Measurements from ENCODE around the gene CLEC4E.

Gene CLEC4E

DNA sequence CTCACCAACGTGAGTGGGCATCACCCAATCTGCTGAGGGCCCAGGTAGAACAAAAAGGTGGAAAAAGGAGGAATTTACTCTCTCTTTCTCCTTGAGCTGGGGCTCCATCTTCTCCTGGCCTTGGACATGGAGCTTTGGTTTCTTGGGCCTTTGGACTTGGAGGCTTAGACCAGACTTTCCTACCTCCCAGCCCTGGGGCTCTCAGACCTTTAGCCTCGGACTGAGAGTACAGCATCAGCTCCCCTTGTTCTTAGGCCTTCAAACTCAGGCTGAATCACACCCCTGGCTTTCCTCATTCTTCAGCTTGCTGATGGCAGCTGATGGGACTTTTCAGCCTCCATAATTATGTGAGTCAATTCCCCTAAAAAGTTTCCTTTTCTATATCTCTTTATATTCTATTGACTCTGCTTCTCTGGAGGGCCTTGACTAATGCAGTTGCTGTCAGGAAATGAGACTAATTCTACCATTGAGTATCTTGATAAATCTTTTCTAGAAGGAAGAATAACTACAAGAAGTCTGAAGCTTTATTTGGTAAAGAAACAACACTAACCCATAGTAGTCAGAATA lies 15.9 kb upstream of the CLEC4E start:
- no peak for TF ChIP-seq CTCF (IDR thresholded peaks at IDR 0.05; ENCODE audit: control insufficient read depth, insufficient read depth, low read depth, low read length, missing control alignments)
- no peak for DNase-seq (ENCODE audit: low read depth)
- no peak overlapping the region for H3K4me3 ChIP-seq (ENCODE audit: control insufficient read depth, low read depth, low read length)

- no peak for DNase-seq (ENCODE audit: low read depth)
- no peak overlapping the region for H3K4me3 ChIP-seq (ENCODE audit: control insufficient read depth, low read depth, low read length)
- TF ChIP-seq CTCF (IDR thresholded peaks at IDR 0.05; ENCODE audit: control insufficient read depth, insufficient read depth, low read depth, low read length, missing control alignments) = no peak
Observed at GRCh38 chr12:8554451-8555195, 13.9 kb upstream of the CLEC4E start.

DNA sequence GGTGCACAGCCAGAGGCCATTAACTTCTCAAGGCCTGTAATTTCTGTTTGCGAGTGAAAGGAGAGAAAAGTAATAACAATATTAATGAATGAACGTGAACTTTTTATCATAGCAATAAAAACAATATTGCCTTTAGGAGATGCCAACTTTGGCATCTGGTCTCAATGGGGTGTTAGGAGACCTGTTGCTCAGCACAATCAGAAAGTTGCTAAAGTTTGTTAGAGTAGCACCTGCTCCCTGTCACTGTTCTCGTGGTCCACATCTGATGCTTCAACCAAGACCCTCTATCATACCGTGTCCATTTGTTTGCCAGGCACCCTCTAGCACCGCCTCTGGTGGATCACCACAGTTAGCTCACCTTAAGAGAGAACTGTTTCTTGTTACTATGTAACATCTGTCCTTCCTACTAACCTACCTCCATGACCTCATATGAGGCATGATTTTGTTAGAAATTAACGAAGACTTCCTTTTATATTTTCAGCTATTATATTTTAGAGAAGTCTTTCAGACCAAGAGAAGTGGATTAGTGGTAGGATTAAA lies 12.5 kb upstream of the CLEC4E start:
- no peak overlapping the region for H3K4me3 ChIP-seq (ENCODE audit: control insufficient read depth, low read depth, low read length)
- no peak for TF ChIP-seq CTCF (IDR thresholded peaks at IDR 0.05; ENCODE audit: control insufficient read depth, insufficient read depth, low read depth, low read length, missing control alignments)
- no peak for DNase-seq (ENCODE audit: low read depth)

- no peak for TF ChIP-seq CTCF (IDR thresholded peaks at IDR 0.05; ENCODE audit: control insufficient read depth, insufficient read depth, low read depth, low read length, missing control alignments)
- no peak overlapping the region for H3K4me3 ChIP-seq (ENCODE audit: control insufficient read depth, low read depth, low read length)
- no peak for DNase-seq (ENCODE audit: low read depth)
Observed at GRCh38 chr12:8549381-8549780, 8.7 kb upstream of the CLEC4E start.

- no peak overlapping the region for H3K4me3 ChIP-seq (ENCODE audit: control insufficient read depth, low read depth, low read length)
- DNase-seq (ENCODE audit: low read depth) = no peak
- no peak for TF ChIP-seq CTCF (IDR thresholded peaks at IDR 0.05; ENCODE audit: control insufficient read depth, insufficient read depth, low read depth, low read length, missing control alignments)
Observed at GRCh38 chr12:8548192-8548591, 7.5 kb upstream of the CLEC4E start.

- no peak for TF ChIP-seq CTCF (IDR thresholded peaks at IDR 0.05; ENCODE audit: control insufficient read depth, insufficient read depth, low read depth, low read length, missing control alignments)
- H3K4me3 ChIP-seq (ENCODE audit: control insufficient read depth, low read depth, low read length) = no peak overlapping the region
- DNase-seq (ENCODE audit: low read depth) = no peak
Observed at GRCh38 chr12:8547645-8548044, 6.9 kb upstream of the CLEC4E start.
